Left lung (tissue), 10 donors: ENCODE data around the gene RIC3. TPM values are rescaled to one million over a fixed set of nuclear protein-coding genes. Genes with fewer than 3 reads are reported as not detected.

Source experiments
- ATAC-seq: fragments of 200-7000 bp; cut with Tn5 transposase; one replicate; pipeline ENCODE4 v1.9.1; 2020; ENCODE audit warnings: moderate library complexity
- DNase-seq, 4 donors: peaks; one replicate each; pipeline ENCODE4 v3.0.0-alpha.2; 2013 to 2020
- H3K27ac ChIP-seq, 2 donors: fragments of 200-600 bp; sonication (generic) in 1 of 2; one replicate each; pipeline versions ENCODE4 v1.5.0 to v1.8.0; 2020 to 2021
- H3K27me3 ChIP-seq, 2 donors: fragments of 200-600 bp; sonication (generic) in 1 of 2; one replicate each; pipeline versions ENCODE4 v1.5.0 to v1.8.0; 2020 to 2021
- H3K36me3 ChIP-seq, 2 donors: fragments of 200-600 bp; sonication (generic) in 1 of 2; one replicate each; pipeline versions ENCODE4 v1.5.0 to v1.8.0; 2020 to 2021
- H3K4me1 ChIP-seq, 2 donors: fragments of 200-600 bp; one replicate each; pipeline ENCODE4 v1.8.0; 2021
- H3K4me3 ChIP-seq, 2 donors: fragments of 200-600 bp; sonication (generic) in 1 of 2; one replicate each; pipeline versions ENCODE4 v1.5.0 to v1.8.0; 2020 to 2021; ENCODE audit warnings: mild to moderate bottlenecking in 1 of 2
- H3K9me3 ChIP-seq, 2 donors: fragments of 200-600 bp; sonication (generic) in 1 of 2; one replicate each; pipeline versions ENCODE4 v1.5.0 to v1.8.0; 2020 to 2021
- CTCF ChIP-seq, 2 donors: fragments of 200-600 bp; sonication (generic) in 1 of 2; IDR thresholded peaks; one replicate each; pipeline versions ENCODE4 v1.5.0 to v1.8.0; 2021; ENCODE audit warnings: antibody characterized with exemption in 2 of 2
- intact Hi-C, 2 donors: fragments of 100-400 bp; cut with DNase I; formaldehyde crosslinking; loops; one replicate each; pipeline versions ENCODE4 v1.11.2 to v1.14.2; 2022
- polyA plus RNA-seq, 6 donors: library from polyadenylated mRNA; unstranded; fragments of 120-200 nt; gene quantifications; one replicate each; pipeline ENCODE4 v1.2.1, GENCODE V29; 2013; ENCODE audit not compliant: insufficient read length in 6 of 6
- total RNA-seq, 2 donors: library from RNA; stranded (reverse); fragmentation: NEBNext Ultra II Directional; extraction: Animal tissue kit (Norgen Biotek cat#: 25700); gene quantifications; one replicate each; pipeline ENCODE4 v1.2.1, GENCODE V29; 2021
- donor health status: DM: no; HTN: yes; CAD: no.
- donor health status: DM: no; HTN: no; CAD: no.

The RIC3 gene
- total and polyA plus RNA-seq, 8 donors = 2.2 to 8.6 (median 3.2) TPM

GRCh38 chr11:8080674-8081590, 87.9 kb downstream of the RIC3 start, which contains the start of gene TUB:
TUB (plus strand) TSS chr11:8081211; CDS start chr11:8081511, 300 bp downstream.
- Histone ChIP-seq H3K27me3 (peaks cover 0 to 68% of the 10 kb centered on the region in 2 donors), H3K36me3 (no peaks in the 10 kb centered on the region), H3K4me1 (peaks cover 0 to 4% of the 10 kb centered on the region in 2 donors), H3K4me3 (peak within 1 kb of the TSS; percentile 29 to 38), H3K9me3 (no peaks in the 10 kb centered on the region), H3K27ac (no peak within 1 kb of the TSS)
- intact Hi-C loops = loop anchor here in 1 of 2 donors (10.0 kb wide), 1 partner anchor 46 kb away; no protein-coding TSS in a partner anchor
- DNase-seq = peak in 1 of 4 donors; percentile 68
- ATAC-seq = peak; percentile 68
- TF ChIP-seq CTCF (IDR thresholded peaks at IDR 0.05) = no peak

- Histone ChIP-seq H3K9me3 (no peaks in the 10 kb centered on the region), H3K4me1 (peaks cover 0 to 4% of the 10 kb centered on the region in 2 donors), H3K4me3 (peak overlapping the region; percentile 29 to 38), H3K36me3 (no peaks in the 10 kb centered on the region), H3K27me3 (peaks cover 0 to 66% of the 10 kb centered on the region in 2 donors), H3K27ac (no peak overlapping the region)
- DNase-seq = no peak
- no peak for ATAC-seq
- intact Hi-C loops = loop anchor here in 1 of 2 donors (10.0 kb wide), 1 partner anchor 45 kb away; no protein-coding TSS in a partner anchor
- no peak for TF ChIP-seq CTCF (IDR thresholded peaks at IDR 0.05)
These were observed 88.7 kb downstream of the RIC3 start for GRCh38 chr11:8080069-8080670.

- H3K4me3 ChIP-seq = no peak overlapping the region
- ATAC-seq = no peak
- TF ChIP-seq CTCF (IDR thresholded peaks at IDR 0.05) = no peak
These were observed 89.6 kb downstream of the RIC3 start for GRCh38 chr11:8079111-8079675.

GRCh38 chr11:8075119-8075726, 93.6 kb downstream of the RIC3 start:
- no peaks in the 10 kb centered on the region for H3K36me3 ChIP-seq
- H3K9me3 ChIP-seq = no peaks in the 10 kb centered on the region
- DNase-seq = no peak
- no peak overlapping the region for H3K27ac ChIP-seq
- peaks cover 0 to 45% of the 10 kb centered on the region in 2 donors for H3K27me3 ChIP-seq
- no peak for TF ChIP-seq CTCF (IDR thresholded peaks at IDR 0.05)
- H3K4me1 ChIP-seq = no peaks in the 10 kb centered on the region
- no peak for ATAC-seq
- no peak overlapping the region for H3K4me3 ChIP-seq
- intact Hi-C loops = no loop called here

More at GRCh38 chr11:8079111-8079675, 89.6 kb downstream of the RIC3 start:
- Histone ChIP-seq H3K9me3 (no peaks in the 10 kb centered on the region), H3K4me1 (peaks cover 0 to 4% of the 10 kb centered on the region in 2 donors), H3K36me3 (no peaks in the 10 kb centered on the region), H3K27ac (no peak overlapping the region), H3K27me3 (peaks cover 0 to 63% of the 10 kb centered on the region in 2 donors)
- intact Hi-C loops = no loop called here
- no peak for DNase-seq
